HG03442 (cell line): Measurements from ENCODE around the gene ART1.
"Not testable (repeated sequence)": the region's sequence is repeated elsewhere in the genome, so short reads cannot be mapped to it uniquely, and the experiment has no call there.

ENCODE experiments used
- ATAC-seq: cut with Tn5 transposase; IDR thresholded peaks from one replicate; pipeline ENCODE4 v1.9.1; 2021; ENCODE audit warnings: mild to moderate bottlenecking, moderate library complexity; ENCODE audit not compliant: unreplicated experiment

The ART1 gene

GRCh38 chr11:3631331-3631730 is 13.6 kb upstream of the ART1 start:
- no peak for ATAC-seq

DNA sequence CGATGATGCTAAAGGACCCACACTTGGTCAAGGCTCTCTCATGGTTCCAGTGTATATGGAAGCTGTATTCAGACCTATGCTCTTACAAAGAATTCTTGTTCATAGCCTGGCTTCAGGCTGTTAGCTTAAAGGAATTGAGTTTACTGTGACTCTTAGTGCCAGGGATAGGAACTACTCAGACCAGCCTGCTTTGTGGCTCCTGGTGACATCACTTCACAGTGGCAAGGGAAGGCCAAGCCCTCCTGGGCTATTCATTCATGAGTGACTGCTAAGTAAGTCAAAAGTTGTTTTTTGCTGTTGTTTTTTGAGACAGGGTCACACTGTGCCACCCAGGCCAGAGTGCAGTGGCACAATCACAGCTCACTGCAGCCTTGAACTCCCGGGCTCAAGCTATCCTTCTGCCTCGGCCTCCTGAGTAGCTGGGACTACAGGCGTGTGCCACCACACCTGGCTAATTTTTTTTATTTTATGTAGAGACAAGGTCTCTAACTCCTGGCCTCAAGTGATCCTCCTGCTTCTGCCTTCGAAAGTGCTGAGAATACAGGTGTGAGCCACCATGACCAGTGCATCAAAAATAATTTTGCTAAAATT is 12.8 kb upstream of the ART1 start:
- ATAC-seq, result no peak

- no peak for ATAC-seq
Measured at GRCh38 chr11:3635641-3636375, 9.1 kb upstream of the ART1 start.

GRCh38 chr11:3637201-3637600 is 7.7 kb upstream of the ART1 start:
- no peak for ATAC-seq

- ATAC-seq, result no peak
Measured at GRCh38 chr11:3638513-3638912, 6.4 kb upstream of the ART1 start.

GRCh38 chr11:3639841-3640240 is 5.1 kb upstream of the ART1 start:
- ATAC-seq, result no peak

DNA sequence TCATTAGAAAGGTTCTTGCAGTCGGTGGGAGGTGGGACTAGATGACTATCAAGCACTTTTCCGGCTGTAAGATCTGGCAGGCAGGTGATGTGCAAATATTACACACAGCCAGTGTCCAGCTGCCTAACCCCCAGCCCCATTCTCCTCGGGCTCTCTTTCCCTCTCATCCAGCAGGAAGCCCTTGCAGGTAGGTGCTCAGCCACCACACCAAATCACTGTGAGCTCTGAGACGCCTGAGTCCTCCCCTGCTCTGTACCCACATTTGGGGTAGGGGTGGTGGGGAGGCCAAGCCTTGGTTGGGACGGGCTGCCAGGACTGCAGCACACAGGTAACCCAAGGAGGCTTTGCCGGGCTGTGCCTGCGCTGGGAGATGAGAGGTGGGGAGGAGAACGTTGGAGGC is 3.7 kb upstream of the ART1 start:
- ATAC-seq, result no peak

DNA sequence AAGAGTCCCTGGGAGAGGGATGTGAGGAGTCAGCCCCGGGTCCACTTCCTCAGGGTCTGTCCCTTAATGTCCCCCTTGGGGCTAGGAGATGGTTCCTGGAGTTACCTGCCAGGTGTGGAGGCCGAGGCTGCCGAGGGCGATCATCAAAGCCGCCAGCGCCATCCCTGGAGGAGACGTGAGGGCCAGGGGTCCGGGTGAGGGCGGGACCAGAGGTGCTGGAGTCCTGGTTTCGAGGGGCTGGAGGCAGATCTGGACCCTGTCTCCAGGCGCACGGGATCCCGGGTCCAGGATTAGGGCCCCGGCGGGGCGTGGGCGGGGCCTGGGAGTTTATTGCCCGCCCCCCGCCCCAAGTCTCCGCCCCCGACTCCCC is 3.2 kb upstream of the ART1 start, which contains the start of gene ART5:
Gene ART5, minus strand, starts transcription at position 292 of the 370 bp plus-strand sequence. Its CDS starts 130 bp downstream, at position 162.
- ATAC-seq, result no peak

GRCh38 chr11:3642071-3642951 is 2.6 kb upstream of the ART1 start:
- no peak for ATAC-seq

DNA sequence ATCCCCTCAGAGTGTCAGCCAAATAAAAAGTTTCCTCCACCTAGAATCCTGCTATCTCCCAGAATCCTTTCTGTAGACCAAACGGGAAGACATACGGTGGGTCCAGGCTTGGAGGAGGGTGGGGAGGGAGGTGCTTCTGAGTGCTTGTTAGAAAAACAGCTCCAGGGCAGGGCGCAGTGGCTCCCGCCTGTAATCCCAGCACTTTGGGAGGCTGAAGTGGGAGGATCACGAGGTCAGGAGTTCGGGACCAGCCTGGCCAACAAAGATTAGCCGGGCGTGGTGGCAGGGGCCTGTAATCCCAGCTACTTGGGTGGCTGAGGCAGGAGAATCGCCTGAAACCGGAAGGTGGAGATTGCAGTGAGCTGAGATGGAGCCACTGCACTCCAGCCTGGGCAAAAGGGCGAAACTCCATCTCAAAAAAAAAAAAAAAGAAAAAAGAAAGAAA is 1.8 kb upstream of the ART1 start:
- ATAC-seq, result not testable (repeated sequence)

- no peak for ATAC-seq
Measured at GRCh38 chr11:3645552-3645951, 624 bp downstream of the ART1 start.

GRCh38 chr11:3648843-3649242 is 3.9 kb downstream of the ART1 start:
- not testable (repeated sequence) for ATAC-seq

DNA sequence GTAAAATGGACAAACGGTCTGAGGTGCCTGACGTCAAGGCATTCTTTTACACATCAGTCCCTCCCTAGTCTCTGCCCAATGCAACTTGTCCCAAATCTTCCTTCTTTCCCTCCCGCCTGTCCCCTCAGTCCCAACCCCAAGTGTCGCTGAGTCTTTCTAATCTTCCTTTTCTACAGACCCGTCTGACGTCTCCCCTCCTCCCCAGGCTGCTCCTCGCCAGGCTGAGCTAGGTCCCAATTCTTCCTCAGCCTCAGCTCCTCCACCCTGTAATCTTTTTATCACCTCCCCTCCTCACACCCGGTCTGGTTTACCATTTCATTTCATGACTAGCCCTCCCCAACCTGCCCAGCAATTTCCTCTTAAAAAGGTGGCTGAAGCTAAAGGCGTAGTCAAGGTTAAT is 4.4 kb downstream of the ART1 start:
- not testable (repeated sequence) for ATAC-seq

GRCh38 chr11:3652514-3652913 is 7.6 kb downstream of the ART1 start:
- not testable (repeated sequence) for ATAC-seq

GRCh38 chr11:3655547-3655946 is 10.6 kb downstream of the ART1 start:
- no peak for ATAC-seq

DNA sequence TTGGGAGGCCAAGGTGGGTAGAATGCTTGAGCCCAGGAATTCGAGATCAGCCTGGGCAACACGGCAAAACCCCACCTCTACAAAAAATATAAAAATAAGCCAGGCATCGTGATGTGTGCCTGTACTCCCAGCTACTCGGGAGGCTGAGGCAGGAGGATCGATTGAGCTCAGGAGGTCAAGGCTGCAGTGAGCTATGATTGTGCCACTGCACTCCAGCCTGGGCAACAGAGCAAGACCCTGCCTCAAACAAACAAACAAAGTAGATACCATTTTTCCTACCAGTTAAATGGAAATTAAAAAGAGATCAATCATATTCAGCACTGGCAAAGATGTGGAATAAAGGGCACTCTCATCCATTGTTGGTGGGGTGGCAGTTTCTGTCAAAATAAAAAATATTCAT is 12.4 kb downstream of the ART1 start:
- ATAC-seq, result not testable (repeated sequence)

DNA sequence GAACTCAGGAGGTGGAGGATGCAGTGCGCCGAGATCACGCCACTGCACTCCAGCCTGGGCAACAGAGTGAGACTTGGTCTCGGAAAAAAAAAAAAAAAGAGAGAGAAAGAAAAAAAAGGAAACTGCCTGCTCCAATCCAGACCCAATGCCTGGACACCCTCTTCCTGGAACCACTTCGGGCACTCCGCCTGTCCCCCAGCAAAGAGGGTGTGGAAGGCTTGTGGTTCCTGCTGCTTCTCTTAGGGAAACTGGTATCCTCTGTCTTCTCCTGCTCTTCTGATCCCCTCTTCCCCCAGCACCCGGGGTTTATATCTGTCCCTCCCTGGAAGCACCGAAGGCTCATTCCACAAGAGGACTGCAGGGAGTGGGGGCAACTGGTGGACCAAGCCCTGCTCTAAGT is 13.3 kb downstream of the ART1 start:
- ATAC-seq, result no peak

- ATAC-seq, result no peak
Measured at GRCh38 chr11:3659595-3660515, 14.9 kb downstream of the ART1 start.

- no peak for ATAC-seq
Measured at GRCh38 chr11:3660960-3661359, 16.0 kb downstream of the ART1 start.

DNA sequence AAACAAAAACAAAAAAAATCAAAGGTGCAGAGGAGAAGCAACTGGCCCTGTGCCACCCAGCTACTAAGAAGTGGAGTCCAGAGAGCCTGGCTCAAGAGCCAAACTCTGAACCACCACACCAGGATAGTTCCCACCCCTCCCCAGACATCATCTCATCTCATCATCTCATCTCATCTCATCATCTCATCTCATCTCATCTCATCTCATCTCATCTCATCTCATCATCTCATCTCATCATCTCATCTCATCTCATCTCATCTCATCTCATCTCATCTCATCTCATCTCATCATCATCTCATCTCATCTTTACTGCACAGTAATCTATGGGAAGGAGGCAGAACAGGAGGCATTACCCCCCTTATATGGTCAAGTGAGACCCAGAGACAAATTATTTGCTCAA is 17.9 kb downstream of the ART1 start:
- no peak for ATAC-seq
